Activated CD4-positive, alpha-beta T cell treated with anti-CD3 and anti-CD28 coated beads, Interleukin-2, Interleukin-6, amounts not matched to agents 100 ng/mL and 50 ng/mL, durations not matched to agents 16 hours and 8 hours (primary cell): Measurements from ENCODE around the gene HCLS1.
"Not testable (repeated sequence)": the region's sequence is repeated elsewhere in the genome, so short reads cannot be mapped to it uniquely, and the experiment has no call there.

Experiments
- DNase-seq: peaks from one replicate; pipeline ENCODE4 v3.0.0-alpha.2; 2020

Gene HCLS1, protein sequence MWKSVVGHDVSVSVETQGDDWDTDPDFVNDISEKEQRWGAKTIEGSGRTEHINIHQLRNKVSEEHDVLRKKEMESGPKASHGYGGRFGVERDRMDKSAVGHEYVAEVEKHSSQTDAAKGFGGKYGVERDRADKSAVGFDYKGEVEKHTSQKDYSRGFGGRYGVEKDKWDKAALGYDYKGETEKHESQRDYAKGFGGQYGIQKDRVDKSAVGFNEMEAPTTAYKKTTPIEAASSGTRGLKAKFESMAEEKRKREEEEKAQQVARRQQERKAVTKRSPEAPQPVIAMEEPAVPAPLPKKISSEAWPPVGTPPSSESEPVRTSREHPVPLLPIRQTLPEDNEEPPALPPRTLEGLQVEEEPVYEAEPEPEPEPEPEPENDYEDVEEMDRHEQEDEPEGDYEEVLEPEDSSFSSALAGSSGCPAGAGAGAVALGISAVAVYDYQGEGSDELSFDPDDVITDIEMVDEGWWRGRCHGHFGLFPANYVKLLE

DNA sequence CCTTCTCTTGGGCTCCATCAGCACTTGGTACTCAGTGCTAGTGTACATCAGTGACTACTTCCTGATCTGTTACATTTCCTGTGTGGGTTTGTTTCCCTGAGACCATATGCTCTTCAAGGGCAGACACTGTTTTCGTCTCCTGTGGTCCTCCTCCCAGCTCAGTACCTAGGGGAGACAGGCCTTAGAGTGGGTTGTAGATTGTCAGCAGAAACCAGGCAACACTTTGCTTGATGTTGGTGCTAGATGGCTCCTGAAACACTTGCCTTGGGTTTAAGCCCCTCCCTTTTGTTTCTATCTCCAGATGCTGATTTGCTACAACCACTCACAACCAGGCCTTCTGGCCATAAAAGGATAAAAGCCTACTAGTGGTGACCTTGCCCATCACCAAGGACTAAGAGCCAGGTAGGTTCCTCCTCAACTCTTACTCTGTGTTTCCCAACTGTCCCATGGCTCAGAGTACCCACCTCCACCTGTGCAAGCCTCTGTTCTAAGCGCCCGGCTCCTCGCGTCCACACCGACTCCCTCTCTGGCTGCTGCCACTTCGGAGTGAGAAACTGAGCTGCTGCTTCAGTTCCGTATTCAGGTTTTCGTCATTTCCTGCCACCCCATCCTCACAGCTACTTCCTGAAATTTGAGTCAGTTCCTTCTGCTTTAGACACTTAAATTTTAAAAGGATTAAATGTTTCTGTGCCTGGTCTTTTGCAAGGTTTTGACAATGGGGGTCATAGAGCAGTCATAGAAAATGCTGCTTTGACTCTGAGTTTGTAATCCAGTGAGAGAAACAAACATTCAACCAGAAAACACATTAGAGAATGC is at the start of gene HCLS1:
TSS of gene HCLS1 (minus strand) at position 548 of the 816 bp plus-strand sequence. CDS start 2,556 bp downstream, outside the sequence.
- peak; percentile 84 for DNase-seq

DNA sequence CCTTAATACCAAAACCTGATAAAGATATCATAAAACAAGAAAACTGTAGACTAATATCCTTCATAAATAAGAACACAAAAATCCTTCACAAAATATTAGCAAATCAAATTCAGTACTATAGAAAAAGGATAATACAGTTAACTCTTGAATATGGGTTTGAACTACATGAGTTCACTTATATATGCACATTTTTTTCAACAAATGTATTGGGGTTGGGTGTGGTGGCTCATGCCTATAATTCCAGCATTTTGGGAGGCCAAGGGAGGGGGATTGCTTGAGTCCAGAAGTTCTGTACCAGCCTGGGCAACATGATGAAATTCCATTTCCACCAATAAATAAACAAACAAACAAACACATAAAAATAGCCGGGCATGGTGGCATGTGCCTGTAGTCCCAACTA is 49.6 kb upstream of the HCLS1 start:
- DNase-seq: no peak

DNA sequence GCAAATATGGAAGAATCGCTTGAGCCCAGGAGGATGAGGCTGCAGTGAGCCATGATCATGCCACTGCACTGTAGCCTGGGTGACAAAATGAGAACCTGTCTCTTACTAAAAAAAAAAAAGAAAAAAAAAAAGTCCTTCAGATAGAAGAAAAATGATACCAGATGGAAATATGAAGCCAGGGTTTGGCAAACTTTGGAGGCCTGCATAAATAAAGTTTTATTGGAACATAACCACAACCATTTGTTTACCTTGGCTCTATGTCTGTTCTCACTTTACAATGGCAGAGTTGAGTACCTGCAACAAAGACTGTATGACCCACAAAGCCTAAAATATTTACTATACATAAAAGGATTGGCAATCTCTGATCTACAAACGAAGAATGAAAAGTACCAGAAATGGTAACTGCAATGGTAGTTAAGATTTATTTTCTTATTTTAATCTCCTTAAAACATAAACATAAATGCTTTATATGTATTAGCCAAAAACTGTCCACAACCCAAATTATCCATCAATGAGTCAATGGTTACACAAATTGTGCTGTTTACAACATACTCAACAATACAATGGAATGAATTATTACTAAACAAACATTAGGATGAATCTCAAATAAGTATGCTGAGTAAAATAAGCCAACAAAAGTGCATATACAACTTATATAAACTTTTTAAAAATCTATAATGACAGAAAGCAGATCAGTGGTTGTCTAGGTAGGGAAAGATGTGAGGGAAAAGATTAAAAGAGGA is 47.0 kb upstream of the HCLS1 start:
- DNase-seq: no peak

DNA sequence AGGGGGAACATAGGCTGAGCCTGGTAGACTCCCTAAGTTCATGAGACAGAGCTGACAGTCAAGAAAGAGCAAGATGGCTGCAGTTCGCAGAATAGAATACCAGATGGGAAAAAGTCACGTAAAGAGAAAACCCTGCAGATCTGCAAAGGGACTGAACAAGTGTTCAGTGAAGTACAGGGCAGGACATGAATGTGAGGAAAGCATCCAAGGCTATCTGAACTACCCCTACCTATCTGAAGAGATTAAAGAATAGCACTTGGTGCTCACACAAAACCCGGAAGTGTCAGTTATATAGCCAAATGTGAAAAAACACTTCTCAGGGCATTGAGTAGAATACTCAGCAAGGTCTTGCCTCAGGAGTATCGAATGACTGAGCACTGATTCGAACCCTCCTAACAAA is 44.8 kb upstream of the HCLS1 start:
- no peak for DNase-seq

DNA sequence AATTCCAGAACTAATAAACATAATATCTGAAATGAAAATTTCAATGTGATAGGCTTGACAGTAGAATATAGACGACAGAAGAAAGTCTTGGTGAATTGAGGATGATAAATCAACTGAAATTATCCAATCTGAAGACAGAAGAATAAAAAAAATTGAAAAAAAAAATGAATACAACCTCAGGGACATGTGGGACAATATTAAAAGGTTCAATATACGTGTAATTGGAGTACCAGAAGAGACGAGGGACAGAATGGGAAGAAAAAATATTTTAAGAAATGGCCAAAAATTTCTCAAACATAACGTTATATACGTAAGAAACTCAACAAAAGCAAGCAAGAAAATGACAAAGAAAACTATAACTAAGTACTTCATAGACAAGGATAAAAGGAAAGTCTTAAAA is 43.3 kb upstream of the HCLS1 start:
- no peak for DNase-seq

DNA sequence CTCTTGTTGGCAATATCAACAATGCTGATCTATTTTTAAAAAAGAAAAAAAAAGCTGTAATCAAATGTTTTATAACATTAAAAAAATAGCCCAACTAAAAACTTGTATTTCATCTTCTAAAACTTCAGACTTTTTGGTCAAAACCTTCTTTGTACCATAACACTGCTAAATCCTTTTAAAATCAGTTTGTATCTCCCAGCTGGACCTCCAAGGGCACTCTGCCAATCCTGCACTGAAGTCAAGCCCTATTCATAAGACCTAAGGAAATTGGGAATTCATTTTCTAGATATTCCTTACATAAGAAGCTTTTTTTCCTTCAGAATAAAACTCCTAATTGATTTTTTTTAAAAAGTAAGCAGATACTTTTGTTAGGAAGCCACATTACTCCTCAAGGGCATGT is 38.2 kb upstream of the HCLS1 start:
- DNase-seq: no peak

DNA sequence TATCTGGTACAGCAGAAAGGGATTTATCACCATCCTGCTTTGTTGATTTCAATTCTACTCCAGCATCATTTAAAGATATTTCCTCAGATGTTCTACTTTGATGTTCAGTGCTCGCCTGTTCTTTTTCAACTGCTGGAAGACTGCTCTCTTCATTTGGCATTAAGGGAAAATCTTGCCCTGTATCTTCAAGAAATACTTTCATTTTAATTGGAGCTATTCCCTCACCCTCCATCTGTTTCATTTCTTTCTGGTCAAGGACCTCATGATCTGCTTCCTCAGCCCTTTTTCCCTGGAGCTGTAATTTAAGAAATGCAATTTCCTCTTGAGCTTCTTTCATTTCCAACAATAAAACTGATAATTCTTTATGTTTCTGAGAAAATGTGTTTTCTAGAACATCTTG is 37.8 kb upstream of the HCLS1 start:
- DNase-seq: no peak

DNA sequence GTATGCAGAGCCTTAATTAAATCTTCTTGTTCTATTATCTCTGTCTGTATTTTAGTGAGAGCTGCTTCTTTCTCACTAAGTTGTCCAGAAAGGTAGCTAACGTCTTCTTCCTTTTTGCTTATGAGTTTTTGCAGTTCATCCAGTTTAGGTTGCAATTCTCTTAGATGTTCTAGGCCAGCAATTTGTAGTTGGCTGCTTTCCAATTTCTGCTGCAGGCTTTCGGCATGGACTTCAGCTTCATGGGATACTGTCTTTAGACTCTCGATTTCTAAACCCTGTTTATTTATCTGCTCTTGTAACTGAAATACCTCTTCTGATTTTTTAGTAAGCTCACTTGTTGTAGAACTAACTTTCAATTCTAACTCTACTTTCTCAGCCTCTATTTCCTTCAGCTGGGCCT is 35.5 kb upstream of the HCLS1 start:
- no peak for DNase-seq

DNA sequence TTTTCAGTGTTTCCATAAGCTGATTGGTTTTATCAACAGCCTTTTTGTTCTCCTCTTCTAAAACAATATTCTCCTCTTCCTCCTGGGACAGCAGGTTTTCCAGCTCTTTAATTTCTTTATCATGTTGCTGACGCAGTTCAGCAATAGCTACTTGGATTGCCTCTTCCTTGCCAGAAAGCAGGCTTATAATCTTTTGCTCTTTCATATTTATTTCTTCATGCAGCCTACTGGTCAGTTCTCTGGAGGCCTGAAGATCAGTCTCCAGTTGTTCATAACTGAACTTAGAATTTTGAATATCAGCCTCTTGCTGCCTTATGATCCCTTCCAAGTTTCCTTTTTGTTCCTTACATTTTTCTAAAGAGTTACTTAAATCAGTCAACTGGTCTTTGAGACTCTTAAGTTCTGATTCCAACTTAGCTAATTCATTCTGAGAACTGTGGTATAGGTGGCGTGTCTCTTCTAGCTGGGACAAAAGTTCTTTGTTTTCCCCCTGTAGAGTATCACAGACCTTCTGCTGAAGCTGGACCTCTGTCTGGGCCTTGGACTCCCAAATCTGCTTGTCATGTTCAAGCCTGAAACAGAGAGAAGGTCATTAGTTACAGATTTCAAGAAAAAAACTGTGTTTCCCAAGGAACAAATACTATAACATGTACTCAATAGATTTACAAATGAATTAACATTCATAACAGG is 31.5 kb upstream of the HCLS1 start:
- no peak for DNase-seq

DNA sequence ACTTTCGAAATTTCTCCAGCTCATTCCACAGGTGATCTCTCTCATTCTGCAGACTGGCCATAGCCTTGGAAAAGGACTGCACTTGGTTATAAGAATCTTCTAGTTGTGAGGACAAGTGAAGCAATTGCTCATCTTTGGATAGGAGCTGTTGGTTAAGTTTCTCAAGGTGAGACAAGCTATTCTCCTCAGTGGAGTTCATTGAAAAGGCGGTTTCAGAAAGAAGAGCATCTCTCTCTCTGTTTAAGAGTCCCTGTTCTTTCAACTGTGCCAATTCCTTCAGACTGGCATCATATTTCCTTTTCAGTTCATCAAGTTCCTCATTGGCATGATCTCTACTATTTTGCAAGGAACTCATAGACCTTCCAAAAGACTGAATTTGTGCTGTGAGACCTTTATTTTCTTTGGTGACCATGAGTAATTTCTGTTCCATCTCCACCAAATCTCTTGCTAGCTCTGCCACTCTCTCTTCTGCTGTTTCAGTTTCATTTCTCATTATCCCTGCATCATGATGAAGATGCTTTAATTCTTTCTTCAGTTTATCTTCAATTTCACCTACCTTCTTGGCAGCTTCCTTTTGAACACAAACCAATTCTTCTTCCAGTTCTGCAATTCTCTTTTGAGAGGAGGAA is 30.2 kb upstream of the HCLS1 start:
- peak; percentile 56 for DNase-seq

DNA sequence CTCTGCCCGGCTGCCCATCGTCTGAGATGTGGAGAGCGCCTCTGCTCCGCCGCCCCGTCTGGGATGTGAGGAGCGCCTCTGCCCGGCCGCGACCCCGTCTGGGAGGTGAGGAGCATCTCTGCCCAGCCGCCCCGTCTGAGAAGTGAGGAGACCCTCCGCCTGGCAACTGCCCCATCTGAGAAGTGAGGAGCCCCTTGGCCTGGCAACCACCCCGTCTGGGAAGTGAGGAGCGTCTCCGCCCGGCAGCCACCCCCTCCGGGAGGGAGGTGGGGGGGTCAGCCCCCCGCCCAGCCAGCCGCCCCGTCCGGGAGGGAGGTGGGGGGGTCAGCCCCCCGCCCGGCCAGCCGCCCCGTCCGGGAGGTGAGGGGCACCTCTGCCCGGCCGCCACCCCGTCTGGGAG is 28.0 kb upstream of the HCLS1 start:
- not testable (repeated sequence) for DNase-seq

DNA sequence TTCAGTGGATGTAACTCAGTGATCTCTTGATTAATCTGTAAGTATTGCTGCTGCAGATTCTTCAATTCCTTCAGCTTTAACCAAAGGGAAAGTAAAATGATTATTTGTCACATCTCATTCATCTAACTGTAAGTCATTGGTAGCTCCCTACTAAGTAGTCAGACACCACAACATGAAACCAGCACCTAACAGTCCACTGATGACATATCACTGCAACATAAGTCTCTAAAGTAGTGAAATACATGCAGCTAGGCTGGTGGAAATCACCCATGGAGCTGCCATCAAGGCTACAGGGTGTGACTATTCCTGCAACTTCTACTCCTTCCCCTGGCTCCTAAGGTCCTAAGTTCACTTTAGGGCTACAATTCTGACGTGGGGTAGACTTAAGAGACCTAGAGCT is 21.1 kb upstream of the HCLS1 start:
- no peak for DNase-seq

DNA sequence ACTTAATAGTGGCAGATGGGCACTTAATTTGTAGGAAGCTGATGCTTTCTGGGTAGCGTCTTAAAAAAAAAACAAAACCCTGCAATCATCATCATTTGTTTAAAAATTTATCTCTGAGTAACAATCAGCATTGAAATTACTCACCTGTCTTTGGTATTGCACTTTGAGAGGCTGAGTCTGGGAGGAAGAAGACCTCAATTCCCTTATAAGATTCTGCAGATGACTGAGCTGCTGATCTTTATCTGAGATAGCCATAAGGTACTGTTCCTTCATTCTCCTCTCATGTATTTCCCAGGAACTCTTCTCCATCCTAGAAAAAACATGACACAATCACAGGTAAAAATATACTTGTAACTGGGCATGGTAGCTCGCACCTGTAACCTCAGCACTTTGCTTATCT is 16.4 kb upstream of the HCLS1 start:
- DNase-seq: peak; percentile 31

DNA sequence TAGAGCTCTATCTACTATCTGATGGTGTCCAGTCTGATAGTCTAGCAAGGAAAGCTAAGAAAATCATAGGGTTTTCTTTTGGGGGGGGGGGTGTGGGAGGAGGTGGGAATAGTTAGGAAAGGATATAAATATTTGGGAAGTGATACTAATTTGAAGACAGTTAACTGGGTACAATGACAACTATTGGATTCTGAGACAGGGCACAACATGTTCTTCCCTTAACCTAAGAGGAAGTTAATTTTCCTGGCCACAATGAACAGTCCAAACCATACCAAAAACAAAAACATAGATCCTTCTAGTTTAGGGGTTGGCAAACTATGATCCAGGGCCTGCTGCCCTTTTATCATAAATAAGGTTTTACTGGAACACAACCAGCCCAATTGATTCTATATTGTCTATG is 10.0 kb upstream of the HCLS1 start:
- no peak for DNase-seq

DNA sequence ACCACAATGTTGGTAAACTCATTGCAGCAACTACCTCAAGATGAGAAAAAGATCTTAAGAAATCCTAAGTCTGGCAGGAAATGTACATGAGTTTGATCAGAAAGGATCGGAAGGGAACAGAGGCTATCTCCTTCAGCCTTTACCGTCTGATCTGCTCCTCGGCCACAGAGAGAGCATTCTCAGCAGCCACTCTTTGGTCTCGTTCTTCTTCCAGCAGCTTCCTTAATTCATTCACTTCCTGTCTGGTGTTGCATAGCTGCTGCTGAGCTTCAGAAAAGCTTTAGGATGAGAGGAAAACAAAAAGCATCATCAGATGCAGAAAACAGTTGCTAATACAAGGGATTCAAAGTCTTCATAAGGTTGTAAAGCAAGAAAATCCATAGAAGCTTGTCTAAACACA is 6.6 kb upstream of the HCLS1 start:
- no peak for DNase-seq

DNA sequence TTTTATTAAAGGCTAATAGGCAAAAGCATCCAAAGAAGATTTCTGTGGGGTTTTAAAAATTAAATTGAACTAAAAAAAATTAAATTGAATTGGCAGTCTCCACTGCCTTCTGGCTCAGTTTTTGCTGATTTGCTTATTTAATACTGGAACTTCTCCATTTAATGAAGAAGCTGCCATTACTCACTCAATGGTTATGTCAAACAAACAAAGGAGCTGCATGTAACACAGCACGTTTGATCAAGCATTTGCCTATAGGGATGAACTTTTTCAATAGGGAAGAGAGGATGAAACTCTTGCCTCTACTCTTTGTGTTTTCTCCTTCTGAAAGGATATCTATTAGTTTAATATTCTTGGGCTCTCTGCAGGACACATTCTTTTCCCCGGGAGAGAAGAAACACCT is 4.8 kb upstream of the HCLS1 start:
- no peak for DNase-seq

DNA sequence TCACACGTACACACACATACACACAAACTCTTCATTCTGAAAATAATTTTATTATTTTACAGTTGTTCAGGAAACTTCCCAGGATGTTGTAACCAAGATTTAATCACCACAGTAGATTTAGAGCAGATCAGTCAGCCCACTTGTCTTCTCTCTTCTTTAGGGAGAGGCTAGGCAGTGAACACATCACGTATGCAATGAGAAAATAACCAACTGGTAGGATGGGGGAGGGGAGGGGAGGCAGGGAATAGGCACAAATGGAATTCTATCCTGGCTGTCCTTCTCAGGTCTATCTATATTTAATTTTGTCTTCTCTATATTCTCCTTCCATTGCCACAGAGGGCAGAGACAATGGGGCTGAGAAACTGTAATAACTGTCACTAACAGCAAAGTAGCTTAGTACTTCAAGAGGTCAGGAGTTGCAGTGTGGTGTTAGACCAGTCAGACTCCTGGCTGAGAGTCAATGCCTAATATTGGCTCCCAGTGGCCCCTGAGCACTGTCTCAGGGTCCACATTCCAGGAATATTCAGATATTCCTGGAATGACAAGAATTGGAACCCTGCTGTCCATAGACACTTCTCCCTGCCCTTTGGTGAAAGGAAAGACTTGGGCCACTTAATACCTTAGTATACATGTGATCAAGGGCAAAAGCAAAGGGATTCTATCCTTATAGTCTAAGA is 2.6 kb upstream of the HCLS1 start:
- no peak for DNase-seq

DNA sequence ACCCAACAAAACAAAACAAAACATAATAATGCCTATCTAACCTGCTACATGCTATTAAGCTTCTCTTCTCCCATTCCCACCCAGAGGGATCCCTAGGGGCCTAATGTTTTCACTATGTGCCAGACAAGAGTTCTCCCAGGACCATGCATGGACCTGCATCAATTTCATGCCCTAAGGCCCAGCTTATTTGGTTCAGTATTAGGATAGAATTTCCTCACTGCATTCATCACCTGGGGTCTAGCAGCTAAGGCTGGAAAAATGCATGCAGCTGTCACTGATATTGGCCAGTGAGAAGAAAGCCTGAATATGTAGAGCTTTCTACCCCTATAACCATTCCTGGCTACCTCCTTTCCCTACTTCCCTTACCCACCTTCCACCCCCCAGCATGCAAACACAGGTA is 2.0 kb upstream of the HCLS1 start:
- DNase-seq: no peak

DNA sequence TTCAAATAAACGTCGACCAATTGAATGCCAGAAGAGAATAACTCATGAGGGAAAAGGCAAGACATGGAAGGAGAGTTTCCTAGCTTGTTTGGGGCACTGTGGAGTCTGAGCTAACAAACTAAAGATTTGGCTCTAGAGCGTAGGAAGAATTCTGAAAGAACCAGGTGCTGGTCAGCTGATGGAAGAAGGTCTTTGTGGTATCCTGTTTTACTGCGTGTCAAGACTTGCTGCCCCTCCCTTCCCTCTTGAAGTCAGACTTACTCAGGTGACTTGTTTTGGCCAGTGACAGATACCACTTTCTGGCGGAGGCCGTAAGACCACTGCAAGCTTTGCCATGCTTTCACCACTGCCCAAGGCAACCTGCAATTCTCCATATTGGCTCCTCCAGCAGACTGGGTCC is 673 bp upstream of the HCLS1 start:
- no peak for DNase-seq

DNA sequence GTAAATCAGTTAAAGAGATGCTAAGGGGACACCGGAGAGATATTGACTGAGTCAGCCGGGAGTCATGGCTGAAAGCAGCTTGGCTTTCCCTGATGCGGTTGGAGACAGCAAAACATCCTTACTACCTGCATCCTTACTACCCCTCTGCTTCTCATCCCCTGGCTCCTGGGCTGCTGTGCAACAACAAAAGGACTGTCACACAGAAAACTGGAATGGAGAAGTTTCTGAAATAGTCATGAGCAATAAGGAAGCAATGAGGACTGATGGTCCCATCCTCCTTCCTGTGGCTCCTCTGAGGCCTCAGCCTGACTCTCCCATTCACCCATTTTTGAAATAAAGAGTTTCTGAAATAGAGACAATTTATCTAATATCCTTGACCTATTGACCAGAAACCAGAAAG is 1.1 kb downstream of the HCLS1 start:
- DNase-seq: no peak

DNA sequence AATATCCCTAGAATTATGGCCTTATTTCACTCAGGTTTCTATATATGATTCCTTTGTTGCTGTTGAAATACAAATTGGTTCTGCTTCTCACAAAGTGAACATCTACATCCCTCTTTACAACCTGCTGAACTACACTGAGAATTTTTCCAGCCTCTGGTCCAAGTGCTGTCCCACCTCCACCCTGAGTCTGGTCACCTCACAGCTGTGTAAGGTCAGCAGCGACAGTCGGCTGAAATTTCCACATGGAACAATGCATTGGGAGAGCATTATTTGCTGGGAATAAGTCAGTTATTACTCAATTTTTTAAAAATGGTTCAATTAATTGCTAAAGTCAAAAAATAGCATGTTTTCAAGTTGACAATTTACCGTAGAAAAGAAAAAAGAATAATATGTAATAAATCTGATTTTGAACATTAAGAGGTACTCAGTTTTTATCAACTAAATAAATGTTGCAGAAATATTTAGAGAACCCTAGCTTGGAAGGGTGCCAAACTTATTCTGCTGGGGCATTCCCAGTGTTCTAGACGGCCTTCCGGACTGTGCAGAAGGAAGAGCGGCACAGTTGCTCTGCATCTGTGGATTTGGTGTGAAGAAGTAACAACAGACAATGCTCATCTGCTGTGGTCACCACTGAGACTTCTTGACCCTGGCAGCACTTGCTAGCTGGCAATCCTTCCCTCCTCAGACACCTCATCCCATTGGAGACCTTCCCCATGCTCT is 1.8 kb downstream of the HCLS1 start:
- DNase-seq: no peak
